GM15510 (cell line): Measurements from ENCODE around the gene PTPRU.

Source experiments
- POLR2A ChIP-seq: IDR thresholded peaks from 3 replicates; pipeline ENCODE4 v1.6.1; 2011; ENCODE audit warnings: borderline replicate concordance; ENCODE audit not compliant: insufficient read length; ENCODE audit errors: extremely low read depth

The PTPRU gene

DNA sequence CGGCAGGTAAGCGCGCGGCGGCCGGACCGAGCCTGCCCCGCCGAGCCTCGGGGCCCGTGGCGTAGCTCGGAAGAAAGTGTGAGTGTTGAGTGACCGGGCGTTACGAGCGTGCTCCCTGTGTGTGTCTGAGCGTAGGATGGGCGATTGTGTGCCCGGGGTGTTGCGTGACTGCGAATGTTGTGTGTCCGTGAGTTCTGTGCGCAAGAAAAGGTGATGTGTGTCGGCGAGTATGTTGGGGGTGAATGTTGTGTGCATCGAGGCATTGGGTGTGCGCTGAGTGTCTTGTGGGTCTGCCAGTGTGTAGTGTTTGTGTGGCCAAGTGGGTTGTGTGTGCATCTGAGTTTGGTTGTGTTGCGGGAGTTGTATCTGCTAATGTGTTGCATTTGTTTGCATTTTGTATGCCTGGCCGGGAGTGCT, 398 bp downstream of the PTPRU start:
- TF ChIP-seq POLR2A: no peak

- no peak for TF ChIP-seq POLR2A
These were observed 953 bp downstream of the PTPRU start for GRCh38 chr1:29237129-29237821.

GRCh38 chr1:29237852-29238619, 1.7 kb downstream of the PTPRU start:
- no peak for TF ChIP-seq POLR2A

GRCh38 chr1:29238620-29239002, 2.3 kb downstream of the PTPRU start:
- no peak for TF ChIP-seq POLR2A

DNA sequence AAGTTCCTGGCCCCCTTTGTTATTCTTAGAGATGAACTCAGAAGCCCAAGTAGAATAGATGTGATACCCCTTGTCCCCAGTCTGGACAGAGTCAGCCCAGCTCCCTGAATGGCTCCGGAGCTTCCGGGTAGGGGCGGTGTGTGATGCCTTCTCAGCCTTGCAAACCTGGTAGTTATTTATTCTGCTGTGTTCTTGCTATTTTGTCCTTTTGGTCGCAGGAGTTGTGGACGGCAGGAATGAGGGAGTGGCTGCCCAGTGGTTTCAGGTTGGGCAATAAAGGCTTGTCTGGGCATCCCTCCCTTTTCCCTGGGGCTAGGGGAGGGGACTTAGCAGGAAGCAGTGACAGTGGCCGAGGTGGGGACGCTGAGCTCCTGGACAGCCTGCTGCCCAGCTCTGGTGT, 2.8 kb downstream of the PTPRU start:
- no peak for TF ChIP-seq POLR2A

DNA sequence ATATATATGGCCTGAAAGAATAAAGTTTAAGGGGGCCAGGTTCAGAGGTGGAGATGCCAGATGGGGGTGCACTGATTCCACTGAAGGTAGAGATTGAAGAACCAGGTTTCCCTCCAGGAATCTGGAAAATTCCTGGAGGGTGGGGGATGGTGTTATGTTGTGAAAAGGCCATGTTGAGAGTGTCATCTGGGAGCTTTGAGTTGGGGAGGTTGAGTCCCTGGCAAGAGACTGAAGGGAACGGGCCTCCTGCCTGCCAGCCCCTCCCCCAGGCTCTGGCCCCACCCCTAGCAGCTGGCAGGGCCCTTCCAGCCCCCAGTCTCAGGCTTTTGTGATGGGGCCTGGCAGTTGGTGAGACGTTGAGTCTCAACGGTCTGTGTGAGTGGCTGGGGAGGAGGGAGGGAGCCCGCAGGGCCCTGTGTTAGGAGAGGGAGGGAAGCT, 4.1 kb downstream of the PTPRU start:
- no peak for TF ChIP-seq POLR2A

DNA sequence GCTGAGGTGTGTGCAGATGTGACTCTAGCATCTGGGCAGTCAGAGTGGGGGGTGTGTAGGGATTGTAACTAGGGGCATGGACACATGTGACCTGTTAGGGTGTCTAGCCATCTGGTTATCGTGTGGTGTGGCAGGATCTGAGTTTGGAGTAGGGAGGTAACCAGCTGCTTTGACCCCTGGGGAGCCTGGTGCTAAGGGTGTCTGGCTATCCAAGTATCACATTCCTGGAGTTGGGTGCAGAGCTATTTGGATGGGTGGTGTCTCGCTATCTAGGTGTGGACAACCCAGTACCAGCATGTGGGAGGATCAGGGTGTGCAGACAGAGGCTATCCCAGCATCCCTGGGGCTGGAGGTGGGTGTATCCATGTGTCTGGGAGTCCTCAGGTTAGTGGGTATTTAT, 4.7 kb downstream of the PTPRU start:
- TF ChIP-seq POLR2A: no peak

DNA sequence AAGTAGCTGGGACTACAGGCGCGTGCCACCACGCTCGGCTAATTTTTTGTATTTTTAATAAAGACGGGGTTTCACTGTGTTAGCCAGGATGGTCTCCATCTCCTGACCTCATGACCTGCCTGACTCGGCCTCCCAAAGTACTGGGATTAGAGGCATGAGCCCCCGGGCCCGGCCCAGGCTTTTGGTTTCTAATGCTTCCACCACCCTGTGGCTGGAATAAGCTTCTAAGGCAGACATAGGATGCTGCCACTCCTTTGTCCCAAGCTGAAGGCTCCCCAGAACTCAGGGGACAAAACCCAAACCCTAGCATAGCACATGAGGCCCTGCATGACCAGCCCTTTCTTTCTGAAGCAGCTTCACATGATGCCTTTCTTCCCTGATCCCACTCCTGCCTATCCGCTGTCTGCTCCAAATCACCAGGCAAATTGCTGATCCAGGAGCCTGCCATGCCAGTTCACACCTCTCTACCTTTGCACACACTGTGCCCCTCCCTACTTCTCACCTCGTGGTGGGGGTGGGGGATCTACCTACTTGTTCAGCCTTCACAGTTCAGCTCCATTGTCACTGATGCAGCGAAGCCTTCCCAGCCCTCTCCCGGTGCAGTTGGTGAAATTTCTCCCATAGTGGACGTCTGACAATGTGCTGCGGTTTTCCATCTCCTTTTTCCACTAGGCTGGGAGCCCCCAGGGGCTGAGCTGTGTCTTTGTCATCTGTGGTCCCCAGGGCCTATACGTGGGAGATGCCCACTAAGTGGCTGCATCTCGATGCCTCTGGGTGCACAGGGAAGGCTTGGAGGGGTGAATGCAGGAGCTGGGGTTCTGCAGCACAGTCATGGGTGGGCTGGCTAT, 6.9 kb downstream of the PTPRU start:
- no peak for TF ChIP-seq POLR2A

GRCh38 chr1:29243871-29244200, 7.5 kb downstream of the PTPRU start:
- no peak for TF ChIP-seq POLR2A

DNA sequence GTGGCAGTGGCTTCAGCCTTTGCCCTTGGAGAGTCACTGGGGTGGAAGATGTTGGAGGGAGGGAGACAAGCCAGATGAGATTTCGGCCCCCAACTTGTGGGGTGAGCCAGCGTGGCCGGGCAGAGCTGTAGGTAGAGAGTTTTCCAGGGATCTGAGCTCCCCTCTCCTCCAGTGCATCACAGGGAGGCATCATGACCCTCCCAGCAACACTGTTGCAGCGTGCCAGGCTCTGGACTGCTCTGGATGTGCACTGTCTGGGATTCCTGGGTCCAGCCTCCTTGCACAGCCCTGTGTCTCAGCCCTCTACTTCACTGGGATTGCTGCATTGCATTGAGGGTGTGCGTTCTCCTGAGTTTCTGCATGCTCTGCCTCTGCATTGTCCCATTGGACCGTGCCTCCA, 8.9 kb downstream of the PTPRU start:
- no peak for TF ChIP-seq POLR2A

GRCh38 chr1:29245876-29246275, 9.6 kb downstream of the PTPRU start:
- no peak for TF ChIP-seq POLR2A

- no peak for TF ChIP-seq POLR2A
These were observed 10.7 kb downstream of the PTPRU start for GRCh38 chr1:29247044-29247443.

DNA sequence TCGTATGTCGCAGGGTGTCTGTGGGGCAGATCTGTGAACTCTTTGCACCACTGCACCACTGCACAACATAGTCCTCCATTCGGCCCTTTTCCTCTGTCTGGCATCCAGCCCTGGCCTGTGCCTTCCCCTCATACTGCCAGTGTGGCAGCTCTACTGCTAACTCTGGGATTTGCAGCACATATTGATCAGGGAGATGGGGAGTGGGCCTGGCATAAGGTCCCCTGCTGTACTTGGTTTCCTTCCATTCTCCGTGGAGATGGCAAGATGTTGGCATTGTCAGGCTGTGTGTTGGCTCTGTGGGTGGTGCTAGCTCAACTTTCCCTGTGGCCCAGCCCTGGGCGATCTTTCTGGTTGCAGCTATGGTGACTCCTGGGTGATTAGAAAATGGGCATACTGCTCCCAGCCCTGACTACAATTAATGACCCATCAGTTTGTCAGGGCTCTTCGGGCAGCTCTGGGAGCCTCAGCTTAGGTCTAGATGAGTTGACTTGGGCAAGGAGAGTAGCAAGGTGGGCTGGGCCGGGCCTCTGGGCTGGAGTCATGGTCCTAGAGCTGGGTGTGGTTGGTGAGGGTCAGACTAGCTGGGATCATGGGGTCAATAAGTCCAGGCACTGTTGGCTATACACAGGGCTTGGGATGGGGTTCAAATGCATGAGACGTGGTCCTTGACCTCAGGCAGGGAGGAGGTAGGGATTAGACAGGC, 11.4 kb downstream of the PTPRU start:
- no peak for TF ChIP-seq POLR2A

DNA sequence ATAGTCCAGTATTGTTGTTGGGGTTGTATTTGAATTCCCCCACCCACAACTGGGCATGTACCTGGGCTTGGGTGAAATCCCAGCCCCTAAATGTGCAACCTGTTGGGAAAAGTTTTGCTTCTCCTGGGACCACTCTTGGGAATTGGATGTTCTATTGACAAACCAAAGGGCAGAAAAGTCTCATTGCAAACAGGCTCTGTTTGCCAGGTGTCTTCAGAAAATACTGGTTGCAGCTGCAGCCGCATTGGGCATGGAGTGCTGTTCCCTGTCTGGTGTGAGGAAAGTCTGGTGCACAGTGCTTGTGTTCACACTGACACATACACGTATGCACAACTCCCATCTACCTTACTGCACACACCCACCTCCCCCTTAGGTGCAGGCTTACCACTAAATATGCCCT, 12.1 kb downstream of the PTPRU start:
- TF ChIP-seq POLR2A: no peak
